ENCODE data around the gene FXN. TPM values are rescaled to one million over a fixed set of nuclear protein-coding genes. Genes with fewer than 3 reads are reported as not detected.
A peak's percentile ranks its signal among the peaks of the same experiment; 100 is the strongest.
"Not testable (repeated sequence)": the region's sequence is repeated elsewhere in the genome, so short reads cannot be mapped to it uniquely, and the experiment has no call there.

FXN gene
- total RNA-seq, 1 donor from 2014 or later = 2.3 TPM

DNA sequence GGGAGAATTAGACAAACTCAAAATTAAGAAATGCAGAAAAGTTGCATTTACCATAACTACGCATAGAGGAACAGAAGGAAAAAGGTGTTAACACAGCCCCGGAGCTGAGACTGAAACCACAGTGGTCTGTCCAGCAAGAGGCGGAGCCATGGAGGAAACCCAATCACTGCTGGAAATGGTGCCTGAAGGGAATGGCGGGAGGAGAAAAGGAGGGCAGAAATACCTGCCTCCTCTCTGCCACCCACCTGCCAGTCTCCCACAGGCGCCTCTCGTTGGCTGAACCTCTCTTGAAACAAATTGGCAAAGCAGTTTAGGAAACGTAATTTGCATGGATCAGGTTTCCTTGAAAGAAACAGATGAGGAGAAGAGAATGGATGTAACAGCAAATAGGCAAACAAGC is 11.9 kb upstream of the FXN start:
- DNase-seq (ENCODE audit: low read depth in 2 of 2) = no peak

DNA sequence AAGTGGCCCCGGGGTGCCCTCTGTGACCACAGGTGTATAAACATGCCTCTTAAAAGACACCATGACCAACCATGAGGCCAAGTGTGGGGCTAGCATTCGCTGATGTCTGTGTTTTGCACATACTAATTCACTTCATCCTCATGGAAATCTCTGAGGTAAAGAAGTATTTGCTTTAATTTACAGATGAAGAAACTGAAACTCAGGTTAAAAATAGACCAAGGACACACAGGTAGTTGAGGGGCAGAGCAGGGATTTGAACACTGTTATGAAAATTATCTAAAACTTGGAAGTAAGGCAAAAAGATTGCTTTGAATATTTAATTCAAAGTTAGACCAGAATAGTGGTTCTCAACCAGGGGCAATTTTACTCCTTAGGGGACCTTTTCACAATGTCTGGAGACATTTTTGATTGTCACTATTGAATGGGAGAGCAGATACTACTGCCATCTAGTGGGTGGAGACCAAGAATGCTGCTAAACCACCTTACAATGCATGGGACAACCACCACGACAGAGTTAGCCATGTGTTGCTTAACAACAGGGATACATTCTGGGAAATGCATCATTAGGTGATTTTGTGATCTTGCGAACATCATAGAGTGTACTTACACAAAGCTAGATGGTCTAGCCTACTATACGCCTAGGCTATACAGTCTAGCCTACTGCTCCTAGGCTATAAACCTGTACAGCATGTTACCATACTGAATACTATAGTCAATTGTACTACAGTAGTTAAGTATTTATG is 8.0 kb upstream of the FXN start:
- peak in 1 of 2 donors; percentile 64 for DNase-seq (ENCODE audit: low read depth in 2 of 2)

DNA sequence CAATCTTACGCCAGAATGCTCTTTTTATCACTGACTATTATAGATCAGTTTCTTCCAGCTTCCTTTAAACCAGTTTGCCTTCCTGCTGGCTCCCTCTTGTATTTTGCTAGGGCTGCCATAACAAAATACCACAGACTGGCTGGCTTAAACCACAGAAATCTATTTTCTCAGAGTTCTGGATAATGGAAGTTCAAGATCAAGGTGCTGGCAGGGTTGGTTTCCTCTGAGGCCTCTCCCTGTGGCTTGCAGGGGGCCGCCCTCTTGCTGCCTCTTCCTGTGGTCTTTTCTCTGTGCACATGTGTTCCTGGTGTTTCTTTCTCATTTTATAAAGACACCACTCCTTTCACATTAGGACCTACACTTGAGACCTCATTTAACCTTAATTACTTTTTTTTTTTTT is 6.8 kb upstream of the FXN start:
- no peak for DNase-seq (ENCODE audit: low read depth in 2 of 2)

DNA sequence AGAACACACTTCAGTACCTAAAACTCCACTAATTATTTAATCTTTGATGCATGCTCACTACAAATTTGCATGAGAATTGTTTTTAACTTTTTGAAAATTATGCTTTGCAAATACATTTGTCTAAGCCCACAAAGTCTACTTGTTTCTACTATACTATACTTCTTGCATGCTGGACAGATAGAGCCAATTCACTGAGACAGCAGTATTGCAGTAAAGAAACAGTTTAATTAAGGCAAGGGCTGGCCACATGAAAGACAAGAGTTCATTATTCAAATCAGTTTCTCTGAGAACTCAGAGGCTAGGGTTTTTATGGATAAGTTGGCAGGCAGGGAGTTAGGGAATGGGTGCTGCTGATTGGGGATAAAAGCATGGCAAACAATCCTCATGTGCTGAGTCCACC is 6.0 kb upstream of the FXN start:
- DNase-seq (ENCODE audit: low read depth in 2 of 2) = no peak

DNA sequence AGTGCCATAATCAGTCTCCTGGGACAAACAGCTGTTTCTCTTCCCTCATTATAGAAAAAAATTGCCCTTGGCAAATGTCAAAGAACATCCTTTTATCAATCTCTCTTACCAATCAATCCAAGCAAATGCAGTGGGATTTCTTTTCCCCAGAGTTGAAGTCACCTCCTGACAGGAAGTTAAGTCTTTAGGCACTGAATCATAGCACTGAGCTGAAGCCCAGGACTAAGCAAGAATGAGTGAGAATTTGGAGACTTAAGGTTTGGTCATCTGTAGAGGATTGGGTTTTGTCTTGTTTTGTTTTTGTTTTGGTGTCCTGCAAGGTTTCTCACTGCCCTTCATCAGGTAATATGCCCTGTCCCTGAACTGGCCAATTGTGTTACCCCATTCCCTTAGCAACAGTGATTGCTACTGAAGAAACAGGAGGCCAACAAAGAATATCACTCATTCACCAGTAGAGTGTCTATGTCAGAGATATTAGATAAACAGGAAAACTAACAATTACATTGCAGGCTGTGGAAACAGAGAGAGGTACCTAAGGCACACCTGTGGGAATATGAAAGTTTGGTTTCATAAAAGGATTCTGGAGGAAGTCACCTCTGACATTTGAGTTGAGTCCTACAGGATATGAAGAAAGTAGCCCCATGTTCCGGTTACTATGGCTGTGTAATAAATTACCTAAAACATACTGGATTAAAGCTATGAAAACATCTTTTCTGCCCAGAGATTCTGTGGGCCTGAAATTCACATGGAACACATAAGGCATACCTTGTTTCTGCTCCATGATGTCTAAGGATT is 4.5 kb upstream of the FXN start:
- peak in 1 of 2 donors; percentile 53 for DNase-seq (ENCODE audit: low read depth in 2 of 2)

DNA sequence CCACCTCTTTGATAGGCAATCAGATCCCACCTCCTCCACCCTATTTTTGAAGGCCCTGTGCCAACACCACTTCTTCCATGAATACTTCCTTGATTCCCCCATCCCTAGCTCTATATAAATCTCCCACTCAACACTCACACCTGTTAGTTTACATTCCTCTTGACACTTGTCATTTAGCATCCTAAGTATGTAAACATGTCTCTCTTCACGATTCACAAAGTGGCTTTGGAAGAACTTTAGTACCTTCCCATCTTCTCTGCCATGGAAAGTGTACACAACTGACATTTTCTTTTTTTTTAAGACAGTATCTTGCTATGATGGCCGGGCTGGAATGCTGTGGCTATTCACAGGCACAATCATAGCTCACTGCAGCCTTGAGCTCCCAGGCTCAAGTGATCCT is 1.5 kb upstream of the FXN start:
- DNase-seq (ENCODE audit: low read depth in 2 of 2) = no peak

DNA sequence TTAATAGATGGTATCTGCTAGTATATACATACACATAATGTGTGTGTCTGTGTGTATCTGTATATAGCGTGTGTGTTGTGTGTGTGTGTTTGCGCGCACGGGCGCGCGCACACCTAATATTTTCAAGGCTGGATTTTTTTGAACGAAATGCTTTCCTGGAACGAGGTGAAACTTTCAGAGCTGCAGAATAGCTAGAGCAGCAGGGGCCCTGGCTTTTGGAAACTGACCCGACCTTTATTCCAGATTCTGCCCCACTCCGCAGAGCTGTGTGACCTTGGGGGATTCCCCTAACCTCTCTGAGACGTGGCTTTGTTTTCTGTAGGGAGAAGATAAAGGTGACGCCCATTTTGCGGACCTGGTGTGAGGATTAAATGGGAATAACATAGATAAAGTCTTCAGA is 757 bp downstream of the FXN start:
- peak in 1 of 2 donors; percentile 36 for DNase-seq (ENCODE audit: low read depth in 2 of 2)

DNA sequence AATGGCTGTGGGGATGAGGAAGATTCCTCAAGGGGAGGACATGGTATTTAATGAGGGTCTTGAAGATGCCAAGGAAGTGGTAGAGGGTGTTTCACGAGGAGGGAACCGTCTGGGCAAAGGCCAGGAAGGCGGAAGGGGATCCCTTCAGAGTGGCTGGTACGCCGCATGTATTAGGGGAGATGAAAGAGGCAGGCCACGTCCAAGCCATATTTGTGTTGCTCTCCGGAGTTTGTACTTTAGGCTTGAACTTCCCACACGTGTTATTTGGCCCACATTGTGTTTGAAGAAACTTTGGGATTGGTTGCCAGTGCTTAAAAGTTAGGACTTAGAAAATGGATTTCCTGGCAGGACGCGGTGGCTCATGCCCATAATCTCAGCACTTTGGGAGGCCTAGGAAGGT is 1.2 kb downstream of the FXN start:
- no peak for DNase-seq (ENCODE audit: low read depth in 2 of 2)

DNA sequence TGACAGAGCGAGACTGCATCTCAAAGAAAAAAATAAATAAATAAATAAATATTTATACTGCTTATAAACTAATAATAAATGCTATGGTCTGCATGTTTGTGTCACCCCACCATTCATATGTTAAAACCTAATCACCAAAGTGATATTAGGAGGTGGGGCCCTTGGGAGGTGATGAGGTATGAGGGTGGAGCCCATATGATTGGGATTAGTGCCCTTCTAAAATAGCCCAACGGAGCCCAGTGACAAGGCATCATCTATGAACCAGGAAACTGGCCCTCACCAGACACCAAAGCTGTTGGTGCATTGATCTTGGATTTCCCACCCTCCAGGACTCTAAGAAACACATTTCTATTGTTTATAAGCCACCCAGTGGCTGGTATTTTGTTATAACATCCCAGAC is 5.1 kb downstream of the FXN start:
- no peak for DNase-seq (ENCODE audit: low read depth in 2 of 2)

DNA sequence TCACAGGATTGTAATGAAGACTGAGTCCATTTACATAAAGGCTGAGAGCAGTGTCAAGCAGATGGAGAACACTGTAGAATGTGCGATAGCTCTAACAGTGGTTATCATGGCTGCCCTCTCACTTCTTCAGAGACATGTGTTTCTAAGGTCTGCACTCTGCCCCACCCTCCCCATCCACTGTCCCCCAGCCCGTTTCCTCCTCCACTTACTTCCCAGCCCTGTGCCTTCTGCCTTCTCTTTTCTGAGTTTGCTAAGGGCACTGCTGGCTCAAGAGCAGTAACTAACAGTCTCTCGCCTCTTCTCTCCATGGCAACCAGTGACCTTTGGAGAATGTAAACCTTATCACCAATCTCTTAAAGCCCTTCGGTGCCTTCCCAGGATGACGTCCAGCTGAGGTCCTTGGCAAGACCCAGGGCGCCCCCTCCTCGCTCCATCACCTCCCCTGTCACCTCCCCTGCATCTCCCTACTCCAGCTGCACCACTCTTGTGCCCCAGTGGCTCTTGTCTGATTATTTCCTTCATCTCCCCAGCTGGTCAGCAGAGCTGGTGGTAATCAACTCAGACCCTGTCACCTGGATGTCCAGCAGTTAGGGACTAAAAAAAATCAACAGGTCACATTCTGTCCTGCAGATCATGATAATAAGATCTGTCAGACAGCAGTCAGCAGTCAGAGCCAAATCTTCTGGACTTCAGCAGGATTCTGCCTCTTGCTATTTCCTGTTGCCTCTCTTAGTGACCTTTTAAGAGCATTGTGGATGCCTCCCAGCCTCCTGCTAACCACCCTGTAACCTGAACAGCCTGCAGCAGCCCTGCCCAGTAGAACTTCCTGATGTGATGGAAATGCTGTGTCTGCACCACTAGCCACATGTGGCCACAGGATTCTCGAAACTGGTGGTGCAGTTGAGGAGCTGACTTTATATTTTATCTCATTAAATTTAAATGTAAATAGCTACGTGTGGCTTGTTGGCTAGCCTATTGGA is 9.0 kb downstream of the FXN start:
- DNase-seq (ENCODE audit: low read depth in 2 of 2) = peak in 1 of 2 donors; percentile 54

DNA sequence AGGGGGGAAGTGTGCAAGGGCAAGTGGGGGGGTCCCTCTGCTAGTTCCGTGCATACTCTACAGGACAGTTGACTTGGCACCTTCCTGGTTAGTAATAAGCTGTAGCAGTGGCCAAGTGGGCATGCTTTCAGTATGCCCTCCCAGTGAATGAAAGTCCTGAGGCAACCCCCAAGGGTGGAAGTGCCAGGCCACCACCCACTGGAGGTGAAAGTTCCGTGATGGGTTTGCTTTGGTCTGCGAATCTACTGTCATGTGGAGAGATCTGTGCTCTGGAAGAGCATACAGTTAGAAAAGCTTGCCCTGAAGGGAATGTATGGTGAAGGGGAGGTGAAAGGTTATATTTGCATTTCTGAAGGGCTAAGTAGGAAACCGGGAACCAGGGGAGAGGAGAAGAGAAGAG is 10.3 kb downstream of the FXN start:
- no peak for DNase-seq (ENCODE audit: low read depth in 2 of 2)

DNA sequence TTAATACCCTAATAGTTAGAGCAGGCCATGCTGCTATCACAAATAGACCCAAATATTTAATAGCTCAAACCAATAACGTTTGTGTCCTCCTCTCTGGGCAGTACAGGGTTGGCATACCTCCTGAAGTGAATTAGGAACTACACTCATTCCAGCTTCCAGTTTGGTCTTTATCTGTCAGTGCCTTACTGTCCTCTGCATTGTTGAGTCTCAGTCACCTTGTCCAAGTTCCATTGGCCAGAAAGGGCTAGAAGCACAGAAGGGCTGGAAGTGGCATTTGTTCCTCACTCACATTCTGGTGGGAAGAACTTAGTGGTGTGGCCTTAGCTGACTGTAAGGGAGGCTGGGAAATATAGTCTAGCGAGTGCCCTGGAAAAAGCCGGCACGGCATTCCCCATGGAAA is 11.2 kb downstream of the FXN start:
- DNase-seq (ENCODE audit: low read depth in 2 of 2) = no peak

DNA sequence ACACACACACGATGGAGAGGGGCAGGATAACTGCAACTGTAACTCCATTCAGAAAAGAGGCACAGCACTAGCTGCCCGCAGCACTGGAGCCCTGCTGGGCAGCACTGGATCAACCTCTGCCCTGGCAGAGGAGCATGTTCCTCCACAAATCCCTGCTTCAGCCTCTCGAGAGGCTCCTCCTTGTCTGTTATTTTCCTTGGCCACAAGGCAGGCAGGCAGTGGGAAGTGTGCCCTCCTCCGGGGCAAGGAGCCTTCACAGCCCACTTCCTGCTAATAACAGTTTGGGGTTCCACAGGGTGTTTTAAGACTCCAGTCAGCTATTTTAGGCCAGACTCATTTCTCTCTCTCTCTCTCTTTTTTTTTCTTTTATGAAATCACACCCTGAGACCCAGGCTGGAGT is 11.8 kb downstream of the FXN start:
- no peak for DNase-seq (ENCODE audit: low read depth in 2 of 2)

DNA sequence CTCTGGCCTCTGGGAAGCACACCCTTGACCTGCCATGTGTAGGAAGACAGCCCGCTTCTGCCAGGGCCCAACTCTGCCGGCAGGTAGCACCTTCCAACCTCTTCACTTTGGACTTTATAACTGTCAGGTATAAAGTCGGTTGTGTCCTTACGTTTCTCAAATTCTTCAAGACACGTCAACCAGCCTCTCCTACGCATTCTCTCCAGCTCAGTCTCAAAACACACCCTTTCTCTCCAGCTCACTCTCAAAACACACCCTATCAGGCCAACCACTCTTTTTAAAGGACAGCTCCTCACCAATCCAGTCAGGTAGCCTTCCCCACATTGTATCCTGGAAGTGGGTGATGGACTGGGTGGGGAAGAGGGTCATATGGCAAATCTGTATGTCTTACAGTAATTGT is 13.5 kb downstream of the FXN start:
- DNase-seq (ENCODE audit: low read depth in 2 of 2) = no peak

DNA sequence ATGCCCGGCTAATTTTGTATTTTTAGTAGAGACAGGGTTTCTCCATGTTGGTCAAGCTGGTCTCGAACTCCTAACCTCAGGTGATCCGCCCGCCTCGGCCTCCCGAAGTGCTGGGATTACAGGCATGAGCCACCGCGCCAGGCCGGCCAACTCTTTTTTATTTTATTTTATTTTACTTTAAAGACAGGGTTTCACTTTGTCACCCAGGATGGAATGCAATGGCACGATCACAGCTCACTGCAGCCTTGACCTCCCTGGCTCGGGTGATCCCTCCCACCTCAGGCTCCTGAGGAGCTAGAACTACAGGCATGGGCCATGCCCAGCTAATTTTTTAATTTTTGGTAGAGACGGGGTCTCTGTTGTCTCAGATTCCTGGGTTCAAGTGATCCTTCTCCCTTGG is 15.4 kb downstream of the FXN start:
- not testable (repeated sequence) for DNase-seq (ENCODE audit: low read depth in 2 of 2)

DNA sequence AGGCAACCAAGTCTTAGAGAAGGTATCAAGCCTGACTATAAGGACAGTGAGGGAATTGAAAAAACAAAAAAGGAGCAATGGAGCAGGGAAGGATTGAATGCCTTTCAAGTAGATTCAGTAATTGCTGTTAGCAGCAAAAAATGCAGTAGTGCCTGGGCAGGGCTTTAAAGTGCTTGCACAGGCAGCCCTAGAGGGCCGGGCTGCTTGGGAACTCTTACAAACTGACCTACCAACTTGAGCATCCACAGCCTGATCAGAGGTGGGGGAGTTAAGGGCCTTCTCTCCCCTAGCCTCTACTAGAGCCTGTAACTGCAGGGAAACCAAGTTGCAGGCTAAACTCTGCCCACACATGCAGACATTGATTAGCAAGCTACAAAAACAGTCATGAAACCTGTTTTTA is 19.4 kb downstream of the FXN start:
- DNase-seq (ENCODE audit: low read depth in 2 of 2) = no peak

DNA sequence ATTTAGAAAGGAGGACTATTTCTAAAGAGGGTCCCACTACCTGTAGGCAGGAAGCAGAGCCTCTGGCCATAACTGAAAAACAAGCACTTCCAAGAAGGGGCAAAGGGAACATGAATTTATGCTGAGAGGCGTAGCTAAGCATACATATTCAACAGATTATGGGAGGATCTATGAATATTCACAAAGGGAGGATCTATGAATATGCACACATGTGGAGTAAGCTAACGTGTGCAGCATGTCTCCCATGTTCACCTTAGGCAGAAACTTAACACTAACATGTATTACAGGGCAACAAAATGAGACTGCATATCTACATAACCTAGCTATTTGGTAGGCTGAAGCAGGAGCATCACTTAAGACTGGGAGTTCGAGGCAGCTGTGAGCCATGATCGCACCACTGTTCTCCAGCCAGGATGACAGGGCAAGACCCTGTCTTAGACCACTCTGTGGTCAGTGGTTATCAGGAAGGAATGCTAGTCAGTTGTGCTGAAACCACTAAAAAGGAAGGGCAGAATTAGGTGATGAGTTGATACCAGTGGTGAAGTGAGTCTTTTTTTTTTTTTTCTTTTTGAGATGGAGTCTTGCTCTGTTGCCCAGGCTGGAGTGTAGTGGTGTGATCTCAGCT is 20.8 kb downstream of the FXN start:
- DNase-seq (ENCODE audit: low read depth in 2 of 2) = no peak

DNA sequence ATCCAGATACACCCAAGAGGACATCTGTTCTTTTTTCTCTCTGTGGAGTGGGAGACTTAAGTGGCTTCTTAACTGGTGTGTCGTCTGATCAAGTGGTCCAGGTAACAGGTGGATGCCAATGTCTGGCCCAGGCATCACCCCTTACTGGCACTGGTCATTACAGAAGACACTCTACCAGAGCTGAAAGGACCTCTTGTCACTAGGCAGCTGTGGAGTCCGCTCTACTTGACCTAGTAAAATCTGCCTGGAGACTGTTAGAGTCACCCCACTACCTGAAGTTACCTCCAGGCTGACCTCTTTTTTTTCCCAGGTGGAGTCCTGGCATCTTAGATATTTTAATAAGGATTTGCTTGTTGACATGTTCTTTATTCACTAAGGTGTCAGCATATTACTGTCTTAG is 22.5 kb downstream of the FXN start:
- DNase-seq (ENCODE audit: low read depth in 2 of 2) = no peak

DNA sequence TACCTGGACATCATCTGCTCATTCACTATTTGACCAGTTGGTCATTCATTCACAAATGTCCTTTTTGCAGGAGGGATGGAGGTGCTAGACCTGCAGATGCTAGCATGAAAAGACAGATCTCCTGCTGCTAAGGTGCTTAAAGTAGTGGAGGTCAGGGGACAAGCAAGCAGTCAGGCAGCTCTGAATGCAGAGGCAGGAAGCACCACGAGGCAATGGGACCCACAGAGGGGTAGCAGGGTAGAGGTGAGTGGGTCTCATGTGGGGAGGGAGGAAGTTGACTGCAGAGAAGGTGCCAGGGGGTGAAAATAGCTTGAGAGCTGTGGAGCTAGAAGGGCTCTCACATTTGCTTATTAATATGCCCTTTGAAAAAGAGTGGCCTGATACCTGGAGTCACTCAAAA is 25.2 kb downstream of the FXN start:
- no peak for DNase-seq (ENCODE audit: low read depth in 2 of 2)

DNA sequence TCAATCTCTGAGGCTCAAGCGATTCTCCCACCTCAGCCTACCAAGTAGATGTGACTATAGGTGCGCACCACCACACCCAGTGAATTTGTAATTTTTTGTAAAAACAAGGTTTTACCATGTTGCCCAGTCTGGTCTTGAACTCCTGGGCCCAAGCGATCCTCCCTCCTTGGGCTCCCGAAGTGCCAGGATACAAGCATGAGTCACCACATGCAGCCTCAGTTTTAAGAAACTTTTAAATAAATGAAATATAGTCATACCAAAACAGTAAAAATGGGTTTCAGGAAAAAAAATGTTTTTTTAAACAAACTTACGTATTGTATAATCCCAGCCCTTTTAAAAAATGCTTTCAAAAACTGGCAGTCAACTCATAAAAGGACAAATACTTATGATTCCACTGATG is 26.6 kb downstream of the FXN start:
- DNase-seq (ENCODE audit: low read depth in 2 of 2) = no peak

DNA sequence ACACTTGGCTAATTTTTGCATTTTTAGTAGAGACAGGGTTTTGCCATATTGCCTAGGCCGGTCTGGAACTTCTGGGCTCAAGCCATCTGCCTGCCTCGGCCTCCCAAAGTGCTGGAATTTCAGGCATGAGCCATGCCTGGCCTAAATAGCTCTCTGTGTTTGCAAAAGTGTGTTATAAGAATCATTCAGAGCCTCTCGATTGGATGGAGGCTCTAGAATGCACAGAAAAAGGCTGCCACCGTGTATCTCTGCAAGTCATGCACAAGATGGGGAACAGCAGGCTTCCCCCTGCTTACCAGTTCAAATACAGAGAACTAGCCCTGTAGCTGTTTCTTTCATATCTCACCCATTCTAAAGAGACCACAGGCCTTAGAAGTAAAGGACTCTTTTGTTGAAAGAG is 28.3 kb downstream of the FXN start:
- DNase-seq (ENCODE audit: low read depth in 2 of 2) = no peak

DNA sequence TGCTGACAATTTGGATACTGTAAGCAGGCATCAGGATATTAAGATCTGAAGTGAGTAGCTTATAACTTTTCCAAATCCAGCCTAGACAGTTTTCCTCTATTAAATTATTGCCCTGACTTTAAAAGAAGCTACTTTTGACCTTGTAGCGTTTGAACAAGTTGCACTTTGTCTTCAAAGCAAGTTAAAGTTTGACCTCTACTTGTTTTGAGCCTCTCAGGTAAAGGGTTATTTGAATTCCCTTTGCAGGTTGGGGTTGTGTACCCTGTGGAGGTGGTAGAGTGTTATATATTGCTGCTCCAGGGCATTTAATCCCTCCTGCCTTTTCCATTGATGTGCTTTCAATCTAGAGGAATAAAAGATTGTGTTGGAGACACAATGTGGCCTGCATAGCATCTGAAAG is 30.1 kb downstream of the FXN start:
- no peak for DNase-seq (ENCODE audit: low read depth in 2 of 2)

Measured in dermis microvascular lymphatic vessel endothelial cell (primary cell).